ENCODE data around the gene ETNK2. TPM values are rescaled to one million over a fixed set of nuclear protein-coding genes. Genes with fewer than 3 reads are reported as not detected.

ETNK2 gene
- 10 to 100 TPM; 13.8 to 66.1 (median 16.8) TPM for total RNA-seq

GRCh38 chr1:204151552-204152309, at the start of gene ETNK2:
Gene ETNK2 (minus strand): TSS chr1:204152044. CDS start chr1:204151852, 192 bp downstream.
- no peaks in the 10 kb centered on the region for H3K9me3 ChIP-seq
- no peak for TF ChIP-seq CTCF (IDR thresholded peaks at IDR 0.05)
- peak in 1 of 3 donors; percentile 8 for TF ChIP-seq POLR2AphosphoS5 (IDR thresholded peaks at IDR 0.05)
- TF ChIP-seq POLR2A (IDR thresholded peaks at IDR 0.05): no peak
- no peaks in the 10 kb centered on the region for H3K27me3 ChIP-seq
- H3K4me3 ChIP-seq: peak within 1 kb of the TSS; percentile 77 to 98 (median 78)
- peak within 1 kb of the TSS; percentile 88 to 97 for H3K27ac ChIP-seq
- DNase-seq (ENCODE audit: low spot score in 2 of 2): peak in 1 of 2 donors; percentile 63
- intact Hi-C loops (cut with DNase I; ENCODE audit: low total_unique reads): no loop called here
- H3K4me1 ChIP-seq: peaks cover 5 to 16% of the 10 kb centered on the region in 2 donors
- no peaks in the 10 kb centered on the region for H3K36me3 ChIP-seq

GRCh38 chr1:204201348-204202040, 49.6 kb upstream of the ETNK2 start:
- intact Hi-C loops (cut with DNase I; ENCODE audit: low total_unique reads): no loop called here
- TF ChIP-seq POLR2A (IDR thresholded peaks at IDR 0.05) (no peak), POLR2AphosphoS5 (IDR thresholded peaks at IDR 0.05) (no peak), CTCF (IDR thresholded peaks at IDR 0.05) (no peak)
- no peaks in the 10 kb centered on the region for H3K27me3 ChIP-seq
- no peak overlapping the region for H3K4me3 ChIP-seq
- no peaks in the 10 kb centered on the region for H3K9me3 ChIP-seq
- no peaks in the 10 kb centered on the region for H3K36me3 ChIP-seq
- no peaks in the 10 kb centered on the region for H3K4me1 ChIP-seq
- no peak for DNase-seq (ENCODE audit: low spot score in 2 of 2)
- no peak overlapping the region for H3K27ac ChIP-seq

GRCh38 chr1:204199579-204199978, 47.7 kb upstream of the ETNK2 start:
- no peak for TF ChIP-seq POLR2A (IDR thresholded peaks at IDR 0.05)
- no peak for TF ChIP-seq POLR2AphosphoS5 (IDR thresholded peaks at IDR 0.05)
- no peak for TF ChIP-seq CTCF (IDR thresholded peaks at IDR 0.05)
- intact Hi-C loops (cut with DNase I; ENCODE audit: low total_unique reads): no loop called here
- no peak for DNase-seq (ENCODE audit: low spot score in 2 of 2)

GRCh38 chr1:204198348-204199340, 46.8 kb upstream of the ETNK2 start:
- H3K27me3 ChIP-seq: no peaks in the 10 kb centered on the region
- DNase-seq (ENCODE audit: low spot score in 2 of 2): peak; percentile 66 to 88

More at GRCh38 chr1:204199579-204199978, 47.7 kb upstream of the ETNK2 start:
- Histone ChIP-seq H3K27me3 (no peaks in the 10 kb centered on the region), H3K36me3 (no peaks in the 10 kb centered on the region), H3K9me3 (no peaks in the 10 kb centered on the region), H3K4me1 (no peaks in the 10 kb centered on the region), H3K4me3 (no peak overlapping the region), H3K27ac (peak overlapping the region; percentile 84 to 85)

More at GRCh38 chr1:204198348-204199340, 46.8 kb upstream of the ETNK2 start:
- H3K36me3 ChIP-seq: no peaks in the 10 kb centered on the region
- peak overlapping the region; percentile 84 to 85 for H3K27ac ChIP-seq
- TF ChIP-seq POLR2AphosphoS5 (IDR thresholded peaks at IDR 0.05) (peak in 1 of 3 donors; percentile 45), CTCF (IDR thresholded peaks at IDR 0.05) (peak in 1 of 3 donors; percentile 48), POLR2A (IDR thresholded peaks at IDR 0.05) (no peak)
- H3K9me3 ChIP-seq: no peaks in the 10 kb centered on the region
- no peak overlapping the region for H3K4me3 ChIP-seq
- H3K4me1 ChIP-seq: no peaks in the 10 kb centered on the region
- intact Hi-C loops (cut with DNase I; ENCODE audit: low total_unique reads): no loop called here
